Measurements from ENCODE around the gene TBCEL. TPM values are rescaled to one million over a fixed set of nuclear protein-coding genes. Genes with fewer than 3 reads are reported as not detected.

The TBCEL gene
- total RNA-seq, 2 donors from 2014 or later: 15.2 to 15.9 TPM

- Mint-ChIP-seq H3K4me3 (peak overlapping the region; percentile 74), H3K27me3 (no peaks in the 10 kb centered on the region), H3K4me1 (ENCODE audit: low read depth in 2 of 2) (peaks cover 24 to 34% of the 10 kb centered on the region in 2 donors), H3K27ac (no peak overlapping the region), H3K36me3 (no peaks in the 10 kb centered on the region), H3K9me3 (no peaks in the 10 kb centered on the region)
- ATAC-seq (peak in 1 of 2 donors; percentile 63), DNase-seq (ENCODE audit: low spot score) (no peak)
Measured at GRCh38 chr11:121035169-121035755, 11.4 kb downstream of the TBCEL start.

- no peaks in the 10 kb centered on the region for H3K36me3 Mint-ChIP-seq
- H3K4me3 Mint-ChIP-seq: peak overlapping the region; percentile 74
- ATAC-seq (no peak), DNase-seq (ENCODE audit: low spot score) (no peak)
- no peaks in the 10 kb centered on the region for H3K9me3 Mint-ChIP-seq
- peak overlapping the region; percentile 63 to 65 for H3K27ac Mint-ChIP-seq
- H3K27me3 Mint-ChIP-seq: no peaks in the 10 kb centered on the region
- peaks cover 22 to 31% of the 10 kb centered on the region in 2 donors for H3K4me1 Mint-ChIP-seq (ENCODE audit: low read depth in 2 of 2)
Measured at GRCh38 chr11:121035780-121036179, 11.9 kb downstream of the TBCEL start.

- Mint-ChIP-seq H3K9me3 (no peaks in the 10 kb centered on the region), H3K27ac (peak overlapping the region in 1 of 2 donors; percentile 63), H3K4me3 (peak overlapping the region; percentile 38), H3K36me3 (no peaks in the 10 kb centered on the region), H3K27me3 (no peaks in the 10 kb centered on the region), H3K4me1 (ENCODE audit: low read depth in 2 of 2) (peaks cover 29 to 31% of the 10 kb centered on the region in 2 donors)
- no peak for DNase-seq (ENCODE audit: low spot score)
- ATAC-seq: peak in 1 of 2 donors; percentile 78
Measured at GRCh38 chr11:121037016-121037415, 13.1 kb downstream of the TBCEL start.

GRCh38 chr11:121038648-121039409, 14.9 kb downstream of the TBCEL start:
- Mint-ChIP-seq H3K4me3 (no peak overlapping the region), H3K4me1 (ENCODE audit: low read depth in 2 of 2) (peaks cover 29 to 31% of the 10 kb centered on the region in 2 donors), H3K36me3 (no peaks in the 10 kb centered on the region), H3K27ac (no peak overlapping the region), H3K27me3 (no peaks in the 10 kb centered on the region), H3K9me3 (no peaks in the 10 kb centered on the region)
- ATAC-seq: no peak
- DNase-seq (ENCODE audit: low spot score): no peak

GRCh38 chr11:121039971-121040613, 16.2 kb downstream of the TBCEL start:
- H3K9me3 Mint-ChIP-seq: no peaks in the 10 kb centered on the region
- H3K36me3 Mint-ChIP-seq: no peaks in the 10 kb centered on the region
- no peak overlapping the region for H3K27ac Mint-ChIP-seq
- no peak overlapping the region for H3K4me3 Mint-ChIP-seq
- ATAC-seq: no peak
- H3K27me3 Mint-ChIP-seq: no peaks in the 10 kb centered on the region
- peaks cover 29% of the 10 kb centered on the region in 2 donors for H3K4me1 Mint-ChIP-seq (ENCODE audit: low read depth in 2 of 2)
- DNase-seq (ENCODE audit: low spot score): no peak

GRCh38 chr11:121040614-121041002, 16.7 kb downstream of the TBCEL start:
- DNase-seq (ENCODE audit: low spot score): no peak
- H3K36me3 Mint-ChIP-seq: no peaks in the 10 kb centered on the region
- no peak overlapping the region for H3K27ac Mint-ChIP-seq
- H3K9me3 Mint-ChIP-seq: no peaks in the 10 kb centered on the region
- no peak for ATAC-seq
- peaks cover 23 to 24% of the 10 kb centered on the region in 2 donors for H3K4me1 Mint-ChIP-seq (ENCODE audit: low read depth in 2 of 2)
- H3K27me3 Mint-ChIP-seq: no peaks in the 10 kb centered on the region
- H3K4me3 Mint-ChIP-seq: no peak overlapping the region

- H3K27ac Mint-ChIP-seq: no peak overlapping the region
- no peaks in the 10 kb centered on the region for H3K9me3 Mint-ChIP-seq
- peaks cover 19 to 20% of the 10 kb centered on the region in 2 donors for H3K4me1 Mint-ChIP-seq (ENCODE audit: low read depth in 2 of 2)
- H3K27me3 Mint-ChIP-seq: no peaks in the 10 kb centered on the region
- H3K4me3 Mint-ChIP-seq: no peak overlapping the region
- H3K36me3 Mint-ChIP-seq: no peaks in the 10 kb centered on the region
- DNase-seq (ENCODE audit: low spot score): no peak
- no peak for ATAC-seq
Measured at GRCh38 chr11:121041072-121041471, 17.2 kb downstream of the TBCEL start.

GRCh38 chr11:121042296-121042695, 18.4 kb downstream of the TBCEL start:
- H3K27me3 Mint-ChIP-seq: no peaks in the 10 kb centered on the region
- H3K9me3 Mint-ChIP-seq: no peaks in the 10 kb centered on the region
- peaks cover 8 to 10% of the 10 kb centered on the region in 2 donors for H3K4me1 Mint-ChIP-seq (ENCODE audit: low read depth in 2 of 2)
- DNase-seq (ENCODE audit: low spot score) (no peak), ATAC-seq (no peak)
- no peak overlapping the region for H3K4me3 Mint-ChIP-seq
- H3K27ac Mint-ChIP-seq: no peak overlapping the region
- H3K36me3 Mint-ChIP-seq: peaks cover 8% of the 10 kb centered on the region

- H3K9me3 Mint-ChIP-seq: no peaks in the 10 kb centered on the region
- DNase-seq (ENCODE audit: low spot score): no peak
- H3K27ac Mint-ChIP-seq: no peak overlapping the region
- ATAC-seq: no peak
- H3K36me3 Mint-ChIP-seq: peaks cover 17% of the 10 kb centered on the region
- no peaks in the 10 kb centered on the region for H3K27me3 Mint-ChIP-seq
- no peaks in the 10 kb centered on the region for H3K4me1 Mint-ChIP-seq (ENCODE audit: low read depth in 2 of 2)
- H3K4me3 Mint-ChIP-seq: no peak overlapping the region
Measured at GRCh38 chr11:121047926-121048325, 24.0 kb downstream of the TBCEL start.

- H3K27me3 Mint-ChIP-seq: no peaks in the 10 kb centered on the region
Measured at GRCh38 chr11:121048464-121049233, 24.7 kb downstream of the TBCEL start.

GRCh38 chr11:121053244-121053643, 29.3 kb downstream of the TBCEL start:
- Mint-ChIP-seq H3K4me1 (ENCODE audit: low read depth in 2 of 2) (peaks cover 7 to 14% of the 10 kb centered on the region in 2 donors), H3K27ac (no peak overlapping the region), H3K27me3 (no peaks in the 10 kb centered on the region), H3K4me3 (no peak overlapping the region), H3K9me3 (no peaks in the 10 kb centered on the region), H3K36me3 (peaks cover 18% of the 10 kb centered on the region)
- no peak for DNase-seq (ENCODE audit: low spot score)
- no peak for ATAC-seq

More at GRCh38 chr11:121048464-121049233, 24.7 kb downstream of the TBCEL start:
- Mint-ChIP-seq H3K9me3 (no peaks in the 10 kb centered on the region), H3K27ac (no peak overlapping the region), H3K4me1 (ENCODE audit: low read depth in 2 of 2) (no peaks in the 10 kb centered on the region), H3K36me3 (peaks cover 17% of the 10 kb centered on the region), H3K4me3 (no peak overlapping the region)
- DNase-seq (ENCODE audit: low spot score): no peak
- ATAC-seq: no peak

- Mint-ChIP-seq H3K4me1 (ENCODE audit: low read depth in 2 of 2) (peaks cover 8 to 22% of the 10 kb centered on the region in 2 donors), H3K9me3 (no peaks in the 10 kb centered on the region), H3K27me3 (no peaks in the 10 kb centered on the region), H3K27ac (no peak overlapping the region), H3K4me3 (no peak overlapping the region), H3K36me3 (peaks cover 10% of the 10 kb centered on the region)
- no peak for DNase-seq (ENCODE audit: low spot score)
- ATAC-seq: no peak
Measured at GRCh38 chr11:121054266-121054665, 30.4 kb downstream of the TBCEL start.

GRCh38 chr11:121055076-121055475, 31.2 kb downstream of the TBCEL start:
- DNase-seq (ENCODE audit: low spot score) (no peak), ATAC-seq (no peak)
- no peak overlapping the region for H3K27ac Mint-ChIP-seq
- H3K36me3 Mint-ChIP-seq: peaks cover 10% of the 10 kb centered on the region
- H3K4me3 Mint-ChIP-seq: no peak overlapping the region
- no peaks in the 10 kb centered on the region for H3K9me3 Mint-ChIP-seq
- peaks cover 10 to 26% of the 10 kb centered on the region in 2 donors for H3K4me1 Mint-ChIP-seq (ENCODE audit: low read depth in 2 of 2)
- H3K27me3 Mint-ChIP-seq: no peaks in the 10 kb centered on the region

All from natural killer cell treated with Interleukin-12 subunit alpha and Interleukin-12 subunit beta and Interleukin-15 and Interleukin-18, amount 100 ng/mL, for 72 hours (primary cell).